Breast epithelium (tissue), 4 donors: ENCODE results near the gene ZNF638. TPM values are rescaled to one million over a fixed set of nuclear protein-coding genes. Genes with fewer than 3 reads are reported as not detected.

Experiments used
- DNase-seq, 2 donors: peaks; one replicate each; pipeline ENCODE4 v3.0.0-alpha.2; 2019; ENCODE audit warnings: low spot score in 2 of 2
- H3K27ac ChIP-seq, 2 donors: fragments of 200-600 bp; sonication (generic) in 1 of 2; one replicate each; pipeline ENCODE4 v1.5.1; 2016 to 2019; ENCODE audit warnings: mild to moderate bottlenecking in 1 of 2
- H3K27me3 ChIP-seq, 2 donors: fragments of 200-600 bp; sonication (generic) in 1 of 2; one replicate each; pipeline versions ENCODE4 v1.5.1 to v1.6.0; 2017 to 2019; ENCODE audit warnings: control low read depth in 1 of 2, mild to moderate bottlenecking in 1 of 2
- H3K36me3 ChIP-seq: fragments of 200-600 bp; one replicate; pipeline ENCODE4 v1.5.1; 2019
- H3K4me1 ChIP-seq, 2 donors: fragments of 200-600 bp; sonication (generic); one replicate each; pipeline ENCODE4 v1.5.1; 2016 to 2019; ENCODE audit warnings: control low read depth in 1 of 2
- H3K4me3 ChIP-seq, 3 donors: fragments of 200-600 bp; sonication (generic); 1 replicate in 2 of 3; 2 replicates in 1 of 3; pipeline ENCODE4 v1.5.1; 2016 to 2019; ENCODE audit warnings: mild to moderate bottlenecking in 3 of 3, moderate library complexity in 2 of 3
- H3K9me3 ChIP-seq, 2 donors: fragments of 200-600 bp; sonication (generic) in 1 of 2; one replicate each; pipeline ENCODE4 v1.5.1; 2016 to 2019; ENCODE audit warnings: control low read depth in 1 of 2
- POLR2A ChIP-seq: fragments of 450-650 bp; IDR thresholded peaks from one replicate; pipeline ENCODE4 v1.6.1; 2016; ENCODE audit warnings: antibody characterized with exemption, mild to moderate bottlenecking, moderate library complexity
- POLR2AphosphoS5 ChIP-seq, 3 donors: sonication (generic); formaldehyde crosslinking; IDR thresholded peaks; one replicate each; pipeline ENCODE4 v1.6.1; 2017; ENCODE audit warnings: antibody characterized with exemption in 3 of 3
- intact Hi-C: fragments of 100-400 bp; cut with DNase I; formaldehyde crosslinking; loops from one replicate; pipeline ENCODE4 v1.15.1; 2023; ENCODE audit warnings: low total_unique reads
- total RNA-seq, 3 donors: library from RNA; depleted of rRNA; stranded (reverse); fragments of >200 nt; gene quantifications; one replicate each; pipeline ENCODE4 v1.1.0, GENCODE V29; 2016
- TF ChIP-seq, protein P1 (sequence below), 3 donors: fragments of 450-650 bp; IDR thresholded peaks; one replicate each; pipeline ENCODE4 v1.5.1; 2016 to 2017; ENCODE audit warnings: antibody characterized with exemption in 3 of 3, mild to moderate bottlenecking in 3 of 3, moderate library complexity in 3 of 3

ZNF638 gene
- total RNA-seq, 3 donors from 2014 or later: 203 to 290 (median 266) TPM

DNA sequence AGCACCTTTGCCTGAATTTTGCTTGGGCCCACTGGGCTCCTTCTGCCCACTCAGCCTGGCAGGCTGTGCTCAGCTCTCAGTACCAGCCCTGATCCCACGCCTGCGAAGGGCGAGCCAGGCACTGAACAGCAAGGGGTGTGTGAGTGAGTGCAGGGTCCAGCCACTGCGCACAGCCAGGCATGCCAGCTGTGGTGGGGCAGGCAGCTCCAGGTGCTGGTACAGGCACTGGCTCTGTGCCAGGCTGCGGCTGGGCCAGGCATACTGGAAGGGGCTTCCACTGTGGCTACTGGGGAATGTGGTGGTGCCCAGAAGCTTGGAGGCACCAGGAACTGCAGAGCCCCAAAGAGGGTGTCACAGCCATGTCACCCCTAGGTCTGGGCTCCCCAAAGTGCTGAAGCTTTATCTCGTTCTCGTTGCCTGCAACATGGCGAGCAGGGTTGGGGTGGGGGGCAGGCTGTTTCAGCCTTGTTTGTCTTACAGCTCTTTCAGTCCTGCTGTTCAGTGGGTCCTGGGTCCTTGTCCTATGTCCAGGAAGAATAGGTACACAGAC lies 130.5 kb downstream of the ZNF638 start:
- no peak overlapping the region for H3K4me3 ChIP-seq
- no peaks in the 10 kb centered on the region for H3K36me3 ChIP-seq
- H3K27ac ChIP-seq: no peak overlapping the region
- intact Hi-C loops: no loop called here
- H3K9me3 ChIP-seq: peaks cover 10 to 14% of the 10 kb centered on the region in 2 donors
- no peak for DNase-seq
- no peaks in the 10 kb centered on the region for H3K4me1 ChIP-seq
- TF ChIP-seq POLR2AphosphoS5 (IDR thresholded peaks at IDR 0.05): no peak
- no peak for TF ChIP-seq POLR2A
- TF ChIP-seq, protein P1, sequence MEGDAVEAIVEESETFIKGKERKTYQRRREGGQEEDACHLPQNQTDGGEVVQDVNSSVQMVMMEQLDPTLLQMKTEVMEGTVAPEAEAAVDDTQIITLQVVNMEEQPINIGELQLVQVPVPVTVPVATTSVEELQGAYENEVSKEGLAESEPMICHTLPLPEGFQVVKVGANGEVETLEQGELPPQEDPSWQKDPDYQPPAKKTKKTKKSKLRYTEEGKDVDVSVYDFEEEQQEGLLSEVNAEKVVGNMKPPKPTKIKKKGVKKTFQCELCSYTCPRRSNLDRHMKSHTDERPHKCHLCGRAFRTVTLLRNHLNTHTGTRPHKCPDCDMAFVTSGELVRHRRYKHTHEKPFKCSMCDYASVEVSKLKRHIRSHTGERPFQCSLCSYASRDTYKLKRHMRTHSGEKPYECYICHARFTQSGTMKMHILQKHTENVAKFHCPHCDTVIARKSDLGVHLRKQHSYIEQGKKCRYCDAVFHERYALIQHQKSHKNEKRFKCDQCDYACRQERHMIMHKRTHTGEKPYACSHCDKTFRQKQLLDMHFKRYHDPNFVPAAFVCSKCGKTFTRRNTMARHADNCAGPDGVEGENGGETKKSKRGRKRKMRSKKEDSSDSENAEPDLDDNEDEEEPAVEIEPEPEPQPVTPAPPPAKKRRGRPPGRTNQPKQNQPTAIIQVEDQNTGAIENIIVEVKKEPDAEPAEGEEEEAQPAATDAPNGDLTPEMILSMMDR (IDR thresholded peaks at IDR 0.05): no peak
- peaks cover 0 to 28% of the 10 kb centered on the region in 2 donors for H3K27me3 ChIP-seq

DNA sequence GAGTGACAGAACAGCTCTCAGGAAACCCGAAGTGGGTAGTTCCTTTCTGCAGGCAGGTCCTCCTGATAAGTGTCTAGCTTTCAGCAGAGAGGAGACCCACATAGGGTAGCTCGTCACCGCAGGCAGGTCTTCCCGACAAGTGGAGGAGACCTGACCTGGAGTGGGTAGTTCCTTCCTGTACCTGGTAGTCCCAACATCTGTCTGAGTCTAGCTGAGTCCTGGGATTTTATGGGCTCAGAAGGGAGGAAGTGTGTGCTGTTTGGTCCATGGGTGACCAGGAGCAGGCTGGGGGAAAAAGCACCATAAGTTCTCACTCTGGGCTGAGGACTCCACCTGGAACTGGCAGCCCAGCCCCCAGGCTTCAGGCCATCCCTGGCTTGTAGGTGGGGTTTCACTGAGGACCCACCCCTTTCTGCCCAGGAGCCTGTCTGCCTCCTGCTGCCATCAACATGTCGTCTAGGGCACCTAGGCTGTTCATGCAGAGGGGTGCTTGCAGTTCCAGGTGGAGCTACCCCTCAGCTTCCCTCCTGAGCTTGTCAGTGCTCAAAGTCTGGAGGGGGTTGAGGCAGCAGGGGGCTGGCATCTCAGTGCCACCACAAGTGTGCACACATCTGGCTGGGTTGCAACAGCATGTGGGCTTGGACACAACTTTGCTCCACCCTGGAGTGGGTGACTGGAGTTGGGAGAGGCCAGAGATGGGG lies 131.2 kb downstream of the ZNF638 start:
- Histone ChIP-seq H3K27ac (no peak overlapping the region), H3K9me3 (peaks cover 10 to 14% of the 10 kb centered on the region in 2 donors), H3K27me3 (peaks cover 0 to 28% of the 10 kb centered on the region in 2 donors), H3K4me1 (no peaks in the 10 kb centered on the region), H3K4me3 (no peak overlapping the region), H3K36me3 (no peaks in the 10 kb centered on the region)
- intact Hi-C loops: no loop called here
- no peak for DNase-seq
- TF ChIP-seq, protein P1 (IDR thresholded peaks at IDR 0.05): no peak
- TF ChIP-seq POLR2A (no peak), POLR2AphosphoS5 (IDR thresholded peaks at IDR 0.05) (no peak)

DNA sequence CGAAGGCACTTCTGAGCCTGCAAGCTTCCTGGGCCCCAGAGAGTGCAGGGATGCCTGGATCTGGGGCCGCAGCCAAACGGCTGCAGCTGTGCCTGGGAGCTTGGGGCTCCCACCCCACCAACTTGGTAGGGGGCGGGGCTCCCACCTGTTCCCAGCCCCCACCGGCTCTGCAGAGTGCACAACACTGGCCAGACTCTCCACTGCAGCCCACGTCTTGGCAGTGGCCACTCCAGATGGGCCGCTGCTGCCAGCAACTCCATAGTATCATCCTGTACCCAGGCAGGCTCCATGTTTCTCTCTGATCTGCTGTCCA lies 131.7 kb downstream of the ZNF638 start:
- Histone ChIP-seq H3K4me1 (no peaks in the 10 kb centered on the region), H3K36me3 (no peaks in the 10 kb centered on the region), H3K27ac (no peak overlapping the region), H3K4me3 (no peak overlapping the region), H3K27me3 (peaks cover 0 to 28% of the 10 kb centered on the region in 2 donors), H3K9me3 (peaks cover 10 to 14% of the 10 kb centered on the region in 2 donors)
- DNase-seq: no peak
- TF ChIP-seq POLR2A (no peak), POLR2AphosphoS5 (IDR thresholded peaks at IDR 0.05) (no peak)
- TF ChIP-seq, protein P1 (IDR thresholded peaks at IDR 0.05): no peak
- intact Hi-C loops: no loop called here

DNA sequence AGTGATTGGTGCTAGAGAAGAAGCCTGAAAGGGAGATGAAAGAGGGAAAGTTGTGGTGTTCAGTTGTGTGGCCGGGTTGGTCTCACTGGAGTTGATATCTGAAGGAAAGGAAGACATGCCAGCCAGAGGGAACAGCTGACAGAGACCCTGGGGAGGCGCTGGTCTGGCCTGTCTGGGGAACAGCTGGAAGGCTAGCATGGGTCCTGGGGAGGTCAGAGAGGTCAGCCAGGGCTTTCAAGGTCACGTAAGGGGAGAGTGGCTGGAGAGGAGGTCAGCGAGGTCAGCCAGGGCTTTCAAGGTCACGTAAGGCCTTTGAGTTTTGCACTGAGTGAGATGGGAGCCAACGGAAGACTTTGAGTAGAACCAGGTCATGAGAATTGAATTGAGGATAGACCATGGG lies 132.8 kb downstream of the ZNF638 start:
- H3K4me3 ChIP-seq: no peak overlapping the region
- TF ChIP-seq, protein P1 (IDR thresholded peaks at IDR 0.05): no peak
- TF ChIP-seq POLR2AphosphoS5 (IDR thresholded peaks at IDR 0.05) (no peak), POLR2A (no peak)
- no peaks in the 10 kb centered on the region for H3K4me1 ChIP-seq

DNA sequence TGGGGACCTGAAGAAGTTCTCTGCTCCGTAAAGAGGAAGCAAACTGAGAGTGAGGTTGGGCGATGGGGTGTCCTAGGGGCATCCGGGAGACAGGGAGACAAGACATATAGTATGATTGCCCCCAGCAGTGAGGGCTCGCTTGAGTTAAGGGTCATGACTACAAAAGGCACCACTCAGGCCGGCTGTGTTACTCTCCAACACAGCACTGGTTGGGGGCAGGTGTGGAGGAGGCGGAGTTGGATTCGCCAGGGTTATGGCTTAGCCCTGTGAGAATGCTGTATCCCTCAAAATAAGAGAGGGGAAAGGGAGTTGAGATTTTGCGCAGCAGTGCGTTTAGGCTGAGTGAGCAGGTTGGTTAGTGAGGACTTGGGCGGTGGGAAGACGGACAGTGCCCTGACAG lies 133.8 kb downstream of the ZNF638 start:
- TF ChIP-seq POLR2AphosphoS5 (IDR thresholded peaks at IDR 0.05) (no peak), POLR2A (no peak)
- TF ChIP-seq, protein P1 (IDR thresholded peaks at IDR 0.05): no peak
- Histone ChIP-seq H3K4me3 (no peak overlapping the region), H3K27ac (no peak overlapping the region), H3K27me3 (peaks cover 0 to 28% of the 10 kb centered on the region in 2 donors), H3K9me3 (peaks cover 10 to 14% of the 10 kb centered on the region in 2 donors), H3K4me1 (no peaks in the 10 kb centered on the region), H3K36me3 (no peaks in the 10 kb centered on the region)
- DNase-seq: no peak
- intact Hi-C loops: no loop called here

More for the DNA sequence above, 132.8 kb downstream of the ZNF638 start:
- intact Hi-C loops: no loop called here
- DNase-seq: no peak
- H3K9me3 ChIP-seq: peaks cover 10 to 14% of the 10 kb centered on the region in 2 donors
- H3K36me3 ChIP-seq: no peaks in the 10 kb centered on the region
- H3K27me3 ChIP-seq: peaks cover 0 to 28% of the 10 kb centered on the region in 2 donors
- no peak overlapping the region for H3K27ac ChIP-seq
